TTC549 (cell line): ENCODE results near the gene LTB4R2.

Experiments used
- FAIRE-seq: peaks from 2 replicates; lab custom pipeline; 2012; peaks lifted over from hg19 to GRCh38; lab: Jason Lieb, UNC

The LTB4R2 gene

GRCh38 chr14:24299255-24300191 is 10.4 kb upstream of the LTB4R2 start, which contains the start of the genes DHRS1 and NOP9:
DHRS1 (minus strand) TSS chr14:24299780; CDS start chr14:24299106, 674 bp downstream.
NOP9 (plus strand) TSS chr14:24299850; CDS start chr14:24299955, 105 bp downstream.
- FAIRE-seq = no peak

GRCh38 chr14:24300326-24300980 is 9.5 kb upstream of the LTB4R2 start:
- no peak for FAIRE-seq

- no peak for FAIRE-seq
Observed at GRCh38 chr14:24304019-24304387, 5.9 kb upstream of the LTB4R2 start.

- no peak for FAIRE-seq
Observed at GRCh38 chr14:24307156-24307574, 2.8 kb upstream of the LTB4R2 start.

- FAIRE-seq = no peak
Observed at GRCh38 chr14:24307575-24308341, 2.2 kb upstream of the LTB4R2 start, which contains the start of gene CIDEB. CIDEB (minus strand) TSS chr14:24307977; CDS start chr14:24307858, 119 bp downstream.

GRCh38 chr14:24308342-24309124 is 1.4 kb upstream of the LTB4R2 start:
- FAIRE-seq = no peak

- FAIRE-seq = no peak
Observed at GRCh38 chr14:24310265-24310645, 315 bp downstream of the LTB4R2 start.

GRCh38 chr14:24310646-24311604 is 985 bp downstream of the LTB4R2 start, which contains the start of gene LTB4R:
LTB4R (plus strand) TSS chr14:24311502; CDS start chr14:24315652, 4,150 bp downstream.
- FAIRE-seq = no peak

GRCh38 chr14:24311837-24312615 is 2.1 kb downstream of the LTB4R2 start:
- no peak for FAIRE-seq

GRCh38 chr14:24312736-24313507 is 3.0 kb downstream of the LTB4R2 start:
- FAIRE-seq = no peak

- no peak for FAIRE-seq
Observed at GRCh38 chr14:24313913-24314312, 4.0 kb downstream of the LTB4R2 start.

GRCh38 chr14:24314377-24315193 is 4.6 kb downstream of the LTB4R2 start:
- FAIRE-seq = no peak

- FAIRE-seq = no peak
Observed at GRCh38 chr14:24315243-24315806, 5.4 kb downstream of the LTB4R2 start.

- no peak for FAIRE-seq
Observed at GRCh38 chr14:24315807-24316596, 6.1 kb downstream of the LTB4R2 start.

- no peak for FAIRE-seq
Observed at GRCh38 chr14:24316597-24316950, 6.6 kb downstream of the LTB4R2 start.

GRCh38 chr14:24317141-24317928 is 7.4 kb downstream of the LTB4R2 start:
- no peak for FAIRE-seq
